K562 (cell line): ENCODE results near the gene VRK2. TPM values are rescaled to one million over a fixed set of nuclear protein-coding genes. Genes with fewer than 3 reads are reported as not detected.

Experiments used
- ARID1B ChIP-seq: fragments of 450-650 bp; IDR thresholded peaks from 2 replicates; pipeline ENCODE4 v1.6.1; 2016; ENCODE audit warnings: antibody characterized with exemption, mild to moderate bottlenecking, inconsistent platforms
- CCNT2 ChIP-seq: IDR thresholded peaks from 2 replicates; pipeline ENCODE4 v1.6.1; 2011; ENCODE audit warnings: borderline replicate concordance, low read depth, mild to moderate bottlenecking, moderate library complexity, mixed read lengths, low read length; ENCODE audit not compliant: insufficient read length; ENCODE audit errors: extremely low read depth
- CREB1 ChIP-seq, 2 experiments: sonication (generic) in 1 of 2; formaldehyde crosslinking in 1 of 2; IDR thresholded peaks; 2 replicates each; pipeline versions ENCODE4 v1.6.1 to v1.8.0; 2012 to 2022; ENCODE audit warnings: inconsistent platforms in 1 of 2, mild to moderate bottlenecking in 1 of 2, missing genetic modification reagents in 1 of 2, moderate library complexity in 1 of 2
- HDAC1 ChIP-seq, 2 experiments: fragments of 450-650 bp; IDR thresholded peaks; 2 replicates each; pipeline ENCODE4 v1.6.1; 2016 to 2017; ENCODE audit warnings: inconsistent platforms in 1 of 2, mild to moderate bottlenecking in 1 of 2, moderate library complexity in 1 of 2
- HDAC2 ChIP-seq: fragments of 450-650 bp; IDR thresholded peaks from 2 replicates; pipeline ENCODE4 v1.6.1; 2016; ENCODE audit warnings: mild to moderate bottlenecking
- HDAC8 ChIP-seq: fragments of 450-650 bp; IDR thresholded peaks from 2 replicates; pipeline ENCODE4 v1.6.1; 2016; ENCODE audit warnings: mild to moderate bottlenecking, missing genetic modification characterization, moderate library complexity, missing compliant biosample characterization
- HNRNPL ChIP-seq: fragments of 200-400 bp; formaldehyde crosslinking; IDR thresholded peaks from 2 replicates; pipeline ENCODE4 v1.6.1; 2017; ENCODE audit warnings: low read depth, mild to moderate bottlenecking, low read length
- ILK ChIP-seq: fragments of 450-650 bp; IDR thresholded peaks from 2 replicates; pipeline ENCODE4 v1.6.1; 2016; ENCODE audit warnings: missing genetic modification characterization, low read depth, mild to moderate bottlenecking, missing compliant biosample characterization, moderate library complexity, borderline replicate concordance
- KAT8 ChIP-seq: fragments of 450-650 bp; IDR thresholded peaks from 2 replicates; pipeline ENCODE4 v1.6.1; 2016; ENCODE audit warnings: low read depth, mild to moderate bottlenecking
- LEF1 ChIP-seq: fragments of 450-650 bp; IDR thresholded peaks from 2 replicates; pipeline ENCODE4 v1.6.1; 2016; ENCODE audit warnings: mild to moderate bottlenecking
- MECOM ChIP-seq: fragments of 250-450 bp; sonication (Bioruptor Pico); IDR thresholded peaks from 2 replicates; pipeline ENCODE4 v1.8.0; 2022; ENCODE audit warnings: inconsistent platforms
- NBN ChIP-seq: fragments of 450-650 bp; IDR thresholded peaks from 2 replicates; pipeline ENCODE4 v1.6.1; 2016; ENCODE audit warnings: low read depth, mild to moderate bottlenecking
- NELFE ChIP-seq: IDR thresholded peaks from 2 replicates; pipeline ENCODE4 v1.6.1; 2011; ENCODE audit warnings: mild to moderate bottlenecking; ENCODE audit not compliant: insufficient read depth, insufficient read length
- NFE2L1 ChIP-seq: fragments of 450-650 bp; IDR thresholded peaks from 2 replicates; pipeline ENCODE4 v1.6.1; 2016; ENCODE audit warnings: missing genetic modification characterization, low read depth, mild to moderate bottlenecking, missing compliant biosample characterization, moderate library complexity, borderline replicate concordance
- NRF1 ChIP-seq, 2 experiments: fragments of 450-650 bp; IDR thresholded peaks in 1 of 2; conservative IDR thresholded peaks in 1 of 2; 2 replicates each; pipeline ENCODE4 v1.6.1; 2014; ENCODE audit warnings: mild to moderate bottlenecking in 2 of 2
- OTX1 ChIP-seq: fragments of 450-650 bp; formaldehyde crosslinking; IDR thresholded peaks from 2 replicates; pipeline ENCODE4 v1.4.0; 2022; ENCODE audit warnings: mild to moderate bottlenecking
- RBBP5 ChIP-seq: fragments of 200-600 bp; sonication (generic); IDR thresholded peaks from 2 replicates; pipeline ENCODE4 v1.6.1; 2012; ENCODE audit warnings: borderline replicate concordance, mild to moderate bottlenecking, low read length, control low read depth, inconsistent platforms; ENCODE audit not compliant: insufficient read depth, poor library complexity, severe bottlenecking
- RFX1 ChIP-seq: fragments of 450-650 bp; IDR thresholded peaks from 2 replicates; pipeline ENCODE4 v1.6.1; 2016; ENCODE audit warnings: mild to moderate bottlenecking, moderate library complexity
- ZEB2 ChIP-seq: fragments of 450-650 bp; IDR thresholded peaks from 2 replicates; pipeline ENCODE4 v1.6.1; 2016
- ZNF165 ChIP-seq: fragments of 250-450 bp; sonication (Bioruptor Pico); IDR thresholded peaks from 2 replicates; pipeline ENCODE4 v1.4.0; 2020; ENCODE audit warnings: borderline replicate concordance
- ZNF584 ChIP-seq: fragments of 200-800 bp; sonication (Bioruptor generic); IDR thresholded peaks from 2 replicates; pipeline ENCODE4 v1.6.1; 2016; ENCODE audit warnings: low read depth, mild to moderate bottlenecking, missing genetic modification characterization, missing compliant biosample characterization
- ZNF79 ChIP-seq: fragments of 250-450 bp; sonication (Bioruptor Pico); IDR thresholded peaks from 2 replicates; pipeline ENCODE4 v1.4.0; 2020; ENCODE audit warnings: low read depth, mild to moderate bottlenecking, moderate library complexity
- ZNF830 ChIP-seq: fragments of 250-450 bp; sonication (Bioruptor Pico); IDR thresholded peaks from 2 replicates; pipeline ENCODE4 v1.5.0; 2021; ENCODE audit warnings: mild to moderate bottlenecking
- polyA plus RNA-seq, 8 experiments: library from polyadenylated mRNA; depleted of rRNA in 4 of 8; stranded (reverse) in 5 of 8; unstranded in 3 of 8; fragments of >200 nt; fragmentation: Nextera tagmentation in 2 of 8; fragmentation: Illumina TruSeq in 1 of 8; extraction: Ambion mirVana in 2 of 8; extraction: Trizol in 1 of 8; gene quantifications; 2 replicates each; pipeline versions ENCODE4 v1.2.1 to v1.2.3, GENCODE V29; 2011 to 2014; ENCODE audit warnings: inconsistent platforms in 1 of 8, missing spikeins in 1 of 8
- total RNA-seq, 7 experiments: library from RNA; depleted of rRNA in 6 of 7; stranded (reverse); fragments of >200 nt in 6 of 7; fragmentation: Illumina TruSeq in 2 of 7; extraction: Trizol in 2 of 7; gene quantifications; 2 replicates each; pipeline versions ENCODE4 v1.2.1 to v1.2.3, GENCODE V29; 2011 to 2021; ENCODE audit warnings: low replicate concordance in 1 of 7
- TF ChIP-seq, protein P1 (sequence below): fragments of 250-450 bp; sonication (Bioruptor Pico); IDR thresholded peaks from 2 replicates; pipeline ENCODE4 v1.8.0; 2021; ENCODE audit warnings: borderline replicate concordance, mild to moderate bottlenecking, moderate library complexity; ENCODE audit not compliant: poor library complexity, severe bottlenecking
- TF ChIP-seq, protein P2 (sequence below): sonication (generic); formaldehyde crosslinking; IDR thresholded peaks from 2 replicates; pipeline ENCODE4 v1.8.1; 2023; ENCODE audit warnings: mild to moderate bottlenecking, missing genetic modification reagents, moderate library complexity
- TF ChIP-seq, protein P3 (sequence below): fragments of 250-450 bp; sonication (Bioruptor Pico); IDR thresholded peaks from 2 replicates; pipeline ENCODE4 v1.8.0; 2022; ENCODE audit warnings: moderate library complexity, mild to moderate bottlenecking, inconsistent platforms
- TF ChIP-seq, protein P4 (sequence below): fragments of 450-650 bp; IDR thresholded peaks from 2 replicates; pipeline ENCODE4 v1.6.1; 2017; ENCODE audit warnings: antibody characterized with exemption

VRK2 gene
- total and polyA plus RNA-seq, 9 of the 15 experiments (the other 6 are each of a cell fraction or from before 2014, with no cell fraction given), result 22.6 to 49.2 (median 36.2) TPM

DNA sequence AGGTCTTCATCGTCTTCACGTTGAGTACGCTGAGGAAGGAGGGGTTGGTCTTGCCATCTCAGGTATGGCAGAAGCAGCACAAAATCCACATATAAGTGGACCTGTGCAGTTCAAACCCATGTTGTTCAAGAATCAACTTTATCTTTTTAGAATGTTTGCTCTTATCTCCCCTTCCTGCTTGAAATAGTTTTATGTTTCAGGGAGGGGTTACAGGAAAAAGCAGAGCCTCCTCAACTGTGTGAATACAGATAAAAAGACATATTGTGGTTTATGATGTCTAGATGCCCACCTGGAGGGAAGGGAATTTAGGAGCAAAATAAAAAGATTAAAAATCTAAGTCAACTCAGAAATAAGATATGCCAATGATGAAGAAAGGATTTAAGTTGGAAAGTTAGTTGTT, 75.9 kb downstream of the VRK2 start (continued):
- TF ChIP-seq, protein P1, sequence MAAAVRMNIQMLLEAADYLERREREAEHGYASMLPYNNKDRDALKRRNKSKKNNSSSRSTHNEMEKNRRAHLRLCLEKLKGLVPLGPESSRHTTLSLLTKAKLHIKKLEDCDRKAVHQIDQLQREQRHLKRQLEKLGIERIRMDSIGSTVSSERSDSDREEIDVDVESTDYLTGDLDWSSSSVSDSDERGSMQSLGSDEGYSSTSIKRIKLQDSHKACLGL (CRISPR knock-in tag), result no peak
- TF ChIP-seq CREB1 (IDR thresholded peaks at IDR 0.05) (peak; percentile 31; the same call in 1 of the 2 replicates), CREB1 (CRISPR knock-in tag; IDR thresholded peaks at IDR 0.05) (no peak), KAT8 (no peak), ZNF830 (CRISPR knock-in tag) (no peak), ZNF165 (CRISPR knock-in tag) (no peak), NBN (no peak), ILK (no peak), HDAC8 (tag) (no peak), LEF1 (peak; percentile 61; the same call in 1 of the 2 replicates), RBBP5 (no peak), NELFE (no peak), HNRNPL (no peak), NRF1 (conservative IDR thresholded peaks at IDR 0.05 in 1 of 2, IDR thresholded peaks at IDR 0.05 in 1 of 2) (no peak), OTX1 (CRISPR knock-in tag) (no peak), ZEB2 (peak; percentile 69; the same call in 1 of the 2 replicates), ZNF79 (CRISPR knock-in tag) (no peak), ZNF584 (CRISPR knock-in tag) (no peak), HDAC2 (peak; percentile 45; the same call in 1 of the 2 replicates), ARID1B (peak; percentile 92), NFE2L1 (tag) (no peak), MECOM (CRISPR knock-in tag) (0 out of 2 replicates have a peak, but pooled peaks have one; percentile 47), CCNT2 (peak; percentile 70), RFX1 (no peak), HDAC1 (IDR thresholded peaks at IDR 0.05) (peak in 1 of 2 experiments; percentile 48; a peak in 1 of 4 replicates)
- TF ChIP-seq, protein P2, sequence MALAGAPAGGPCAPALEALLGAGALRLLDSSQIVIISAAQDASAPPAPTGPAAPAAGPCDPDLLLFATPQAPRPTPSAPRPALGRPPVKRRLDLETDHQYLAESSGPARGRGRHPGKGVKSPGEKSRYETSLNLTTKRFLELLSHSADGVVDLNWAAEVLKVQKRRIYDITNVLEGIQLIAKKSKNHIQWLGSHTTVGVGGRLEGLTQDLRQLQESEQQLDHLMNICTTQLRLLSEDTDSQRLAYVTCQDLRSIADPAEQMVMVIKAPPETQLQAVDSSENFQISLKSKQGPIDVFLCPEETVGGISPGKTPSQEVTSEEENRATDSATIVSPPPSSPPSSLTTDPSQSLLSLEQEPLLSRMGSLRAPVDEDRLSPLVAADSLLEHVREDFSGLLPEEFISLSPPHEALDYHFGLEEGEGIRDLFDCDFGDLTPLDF, result no peak
- TF ChIP-seq, protein P3, sequence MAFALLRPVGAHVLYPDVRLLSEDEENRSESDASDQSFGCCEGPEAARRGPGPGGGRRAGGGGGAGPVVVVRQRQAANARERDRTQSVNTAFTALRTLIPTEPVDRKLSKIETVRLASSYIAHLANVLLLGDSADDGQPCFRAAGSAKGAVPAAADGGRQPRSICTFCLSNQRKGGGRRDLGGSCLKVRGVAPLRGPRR (CRISPR knock-in tag), result no peak
- TF ChIP-seq, protein P4, sequence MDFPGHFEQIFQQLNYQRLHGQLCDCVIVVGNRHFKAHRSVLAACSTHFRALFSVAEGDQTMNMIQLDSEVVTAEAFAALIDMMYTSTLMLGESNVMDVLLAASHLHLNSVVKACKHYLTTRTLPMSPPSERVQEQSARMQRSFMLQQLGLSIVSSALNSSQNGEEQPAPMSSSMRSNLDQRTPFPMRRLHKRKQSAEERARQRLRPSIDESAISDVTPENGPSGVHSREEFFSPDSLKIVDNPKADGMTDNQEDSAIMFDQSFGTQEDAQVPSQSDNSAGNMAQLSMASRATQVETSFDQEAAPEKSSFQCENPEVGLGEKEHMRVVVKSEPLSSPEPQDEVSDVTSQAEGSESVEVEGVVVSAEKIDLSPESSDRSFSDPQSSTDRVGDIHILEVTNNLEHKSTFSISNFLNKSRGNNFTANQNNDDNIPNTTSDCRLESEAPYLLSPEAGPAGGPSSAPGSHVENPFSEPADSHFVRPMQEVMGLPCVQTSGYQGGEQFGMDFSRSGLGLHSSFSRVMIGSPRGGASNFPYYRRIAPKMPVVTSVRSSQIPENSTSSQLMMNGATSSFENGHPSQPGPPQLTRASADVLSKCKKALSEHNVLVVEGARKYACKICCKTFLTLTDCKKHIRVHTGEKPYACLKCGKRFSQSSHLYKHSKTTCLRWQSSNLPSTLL, result no peak
